ENCODE data around the gene CA10.

CA10 gene

GRCh38 chr17:51730303-51731050, 428.0 kb downstream of the CA10 start:
- FAIRE-seq (no peak), DNase-seq (ENCODE audit: insufficient read length) (no peak)
- TF ChIP-seq POLR2AphosphoS5 (IDR thresholded peaks at IDR 0.05; ENCODE audit: low read depth, low read length), result no peak
- no peak for TF ChIP-seq TAF1 (IDR thresholded peaks at IDR 0.05; ENCODE audit: borderline replicate concordance, low read depth, low read length)
- no peak for TF ChIP-seq POLR2A (IDR thresholded peaks at IDR 0.05; ENCODE audit: low read depth, low read length)

- FAIRE-seq (no peak), DNase-seq (ENCODE audit: insufficient read length) (no peak)
- TF ChIP-seq POLR2A (IDR thresholded peaks at IDR 0.05; ENCODE audit: low read depth, low read length), result no peak
- no peak for TF ChIP-seq POLR2AphosphoS5 (IDR thresholded peaks at IDR 0.05; ENCODE audit: low read depth, low read length)
- TF ChIP-seq TAF1 (IDR thresholded peaks at IDR 0.05; ENCODE audit: borderline replicate concordance, low read depth, low read length), result no peak
Observed at GRCh38 chr17:51725185-51725584, 433.3 kb downstream of the CA10 start.

- no peak for FAIRE-seq
- DNase-seq (ENCODE audit: insufficient read length), result no peak
- no peak for TF ChIP-seq POLR2A (IDR thresholded peaks at IDR 0.05; ENCODE audit: low read depth, low read length)
- TF ChIP-seq TAF1 (IDR thresholded peaks at IDR 0.05; ENCODE audit: borderline replicate concordance, low read depth, low read length), result no peak
- no peak for TF ChIP-seq POLR2AphosphoS5 (IDR thresholded peaks at IDR 0.05; ENCODE audit: low read depth, low read length)
Observed at GRCh38 chr17:51724043-51724580, 434.4 kb downstream of the CA10 start.

GRCh38 chr17:51722994-51723393, 435.5 kb downstream of the CA10 start:
- DNase-seq (ENCODE audit: insufficient read length) (no peak), FAIRE-seq (no peak)
- TF ChIP-seq TAF1 (IDR thresholded peaks at IDR 0.05; ENCODE audit: borderline replicate concordance, low read depth, low read length) (no peak), POLR2AphosphoS5 (IDR thresholded peaks at IDR 0.05; ENCODE audit: low read depth, low read length) (no peak), POLR2A (IDR thresholded peaks at IDR 0.05; ENCODE audit: low read depth, low read length) (no peak)

GRCh38 chr17:51721730-51722129, 436.8 kb downstream of the CA10 start:
- FAIRE-seq (no peak), DNase-seq (ENCODE audit: insufficient read length) (no peak)
- no peak for TF ChIP-seq TAF1 (IDR thresholded peaks at IDR 0.05; ENCODE audit: borderline replicate concordance, low read depth, low read length)
- TF ChIP-seq POLR2AphosphoS5 (IDR thresholded peaks at IDR 0.05; ENCODE audit: low read depth, low read length), result no peak
- TF ChIP-seq POLR2A (IDR thresholded peaks at IDR 0.05; ENCODE audit: low read depth, low read length), result no peak

GRCh38 chr17:51720439-51720838, 438.1 kb downstream of the CA10 start:
- FAIRE-seq (no peak), DNase-seq (ENCODE audit: insufficient read length) (no peak)
- no peak for TF ChIP-seq TAF1 (IDR thresholded peaks at IDR 0.05; ENCODE audit: borderline replicate concordance, low read depth, low read length)
- no peak for TF ChIP-seq POLR2AphosphoS5 (IDR thresholded peaks at IDR 0.05; ENCODE audit: low read depth, low read length)
- TF ChIP-seq POLR2A (IDR thresholded peaks at IDR 0.05; ENCODE audit: low read depth, low read length), result no peak

- FAIRE-seq, result no peak
- no peak for TF ChIP-seq POLR2AphosphoS5 (IDR thresholded peaks at IDR 0.05; ENCODE audit: low read depth, low read length)
- no peak for TF ChIP-seq TAF1 (IDR thresholded peaks at IDR 0.05; ENCODE audit: borderline replicate concordance, low read depth, low read length)
- no peak for TF ChIP-seq POLR2A (IDR thresholded peaks at IDR 0.05; ENCODE audit: low read depth, low read length)
Observed at GRCh38 chr17:51718983-51719382, 439.5 kb downstream of the CA10 start.

GRCh38 chr17:51711581-51711980, 446.9 kb downstream of the CA10 start:
- DNase-seq (ENCODE audit: insufficient read length) (no peak), FAIRE-seq (no peak)
- TF ChIP-seq POLR2AphosphoS5 (IDR thresholded peaks at IDR 0.05; ENCODE audit: low read depth, low read length) (no peak), POLR2A (IDR thresholded peaks at IDR 0.05; ENCODE audit: low read depth, low read length) (no peak), TAF1 (IDR thresholded peaks at IDR 0.05; ENCODE audit: borderline replicate concordance, low read depth, low read length) (no peak)

More at GRCh38 chr17:51718983-51719382, 439.5 kb downstream of the CA10 start:
- no peak for DNase-seq (ENCODE audit: insufficient read length)

- DNase-seq (ENCODE audit: insufficient read length), result no peak
- TF ChIP-seq POLR2AphosphoS5 (IDR thresholded peaks at IDR 0.05; ENCODE audit: low read depth, low read length), result no peak
- no peak for TF ChIP-seq TAF1 (IDR thresholded peaks at IDR 0.05; ENCODE audit: borderline replicate concordance, low read depth, low read length)
- no peak for FAIRE-seq
Observed at GRCh38 chr17:51710634-51710979, 447.9 kb downstream of the CA10 start.

- DNase-seq (ENCODE audit: insufficient read length), result no peak
- no peak for TF ChIP-seq TAF1 (IDR thresholded peaks at IDR 0.05; ENCODE audit: borderline replicate concordance, low read depth, low read length)
- no peak for TF ChIP-seq POLR2A (IDR thresholded peaks at IDR 0.05; ENCODE audit: low read depth, low read length)
- TF ChIP-seq POLR2AphosphoS5 (IDR thresholded peaks at IDR 0.05; ENCODE audit: low read depth, low read length), result no peak
- FAIRE-seq, result no peak
Observed at GRCh38 chr17:51709694-51710633, 448.6 kb downstream of the CA10 start.

- FAIRE-seq (no peak), DNase-seq (ENCODE audit: insufficient read length) (no peak)
- TF ChIP-seq TAF1 (IDR thresholded peaks at IDR 0.05; ENCODE audit: borderline replicate concordance, low read depth, low read length) (no peak), POLR2A (IDR thresholded peaks at IDR 0.05; ENCODE audit: low read depth, low read length) (no peak), POLR2AphosphoS5 (IDR thresholded peaks at IDR 0.05; ENCODE audit: low read depth, low read length) (no peak)
Observed at GRCh38 chr17:51707216-51707615, 451.3 kb downstream of the CA10 start.
